AG04449 (cell line): Measurements from ENCODE around the gene PTPRG.

Experiments used
- CTCF ChIA-PET: fragments of 350-600 bp; formaldehyde crosslinking; extraction: SDS; loops from one replicate; lab custom pipeline; 2021; ENCODE audit warnings: antibody characterized with exemption; lab: Yijun Ruan, JAX
- POLR2A ChIA-PET: fragments of 400-600, 350-600 bp; formaldehyde crosslinking; extraction: SDS; loops from one replicate; lab custom pipeline; 2020; ENCODE audit warnings: antibody characterized with exemption, inconsistent platforms; lab: Yijun Ruan, JAX
- DNase-seq: peaks from one replicate; pipeline ENCODE4 v3.0.0-alpha.2; 2010; ENCODE audit warnings: low read depth, low spot score
- H3K4me3 ChIP-seq: 2 replicates; pipeline ENCODE4 v1.5.1; 2011; ENCODE audit warnings: low read depth, mild to moderate bottlenecking, control low read depth, low read length
- CTCF ChIP-seq: IDR thresholded peaks from one replicate; pipeline ENCODE4 v1.5.1; 2011; ENCODE audit warnings: mild to moderate bottlenecking, moderate library complexity, low read length, control low read depth, inconsistent platforms; ENCODE audit not compliant: insufficient read depth; ENCODE audit errors: missing control alignments

PTPRG gene

GRCh38 chr3:62188681-62189375 lies 627.5 kb downstream of the PTPRG start:
- peak; percentile 23 for DNase-seq
- peak overlapping the region; percentile 21; the same call in 1 of the 2 replicates for H3K4me3 ChIP-seq
- ChIA-PET CTCF (interaction anchor here (0.5 to 6.1 kb wide), 56 partner anchors 9 to 1435 kb away, joined by 3 to 66 read pairs (median 4); partner anchors contain the start of gene PTPRG), POLR2A (interaction anchor here (1.3 kb wide), 1 partner anchor 294 kb away, joined by 3 read pairs; no protein-coding TSS in a partner anchor)
- TF ChIP-seq CTCF, result peak; percentile 76

- POLR2A ChIA-PET, result no interaction called here
- CTCF ChIA-PET, result interaction anchor here (0.7 to 6.1 kb wide), 23 partner anchors 10 to 940 kb away, joined by 3 to 66 read pairs (median 6); no protein-coding TSS in a partner anchor
- no peak for DNase-seq
- no peak for TF ChIP-seq CTCF
- H3K4me3 ChIP-seq, result no peak overlapping the region
Measured at GRCh38 chr3:62189376-62189698, 628.0 kb downstream of the PTPRG start.

GRCh38 chr3:62192891-62193290 lies 631.5 kb downstream of the PTPRG start:
- DNase-seq, result no peak
- CTCF ChIA-PET, result interaction anchor here (1.6 to 2.9 kb wide), 2 partner anchors 9 to 335 kb away, joined by 4 to 21 read pairs; no protein-coding TSS in a partner anchor
- no peak for TF ChIP-seq CTCF
- no peak overlapping the region for H3K4me3 ChIP-seq
- POLR2A ChIA-PET, result no interaction called here

- ChIA-PET POLR2A (no interaction called here), CTCF (interaction anchor here (1.6 to 2.9 kb wide), 2 partner anchors 8 to 336 kb away, joined by 4 to 21 read pairs; no protein-coding TSS in a partner anchor)
- TF ChIP-seq CTCF, result no peak
- no peak for DNase-seq
- H3K4me3 ChIP-seq, result no peak overlapping the region
Measured at GRCh38 chr3:62193586-62194345, 632.4 kb downstream of the PTPRG start.

GRCh38 chr3:62197350-62198012 lies 636.1 kb downstream of the PTPRG start:
- CTCF ChIA-PET, result interaction anchor here (2.8 to 5.7 kb wide), 2 partner anchors 9 to 362 kb away, joined by 14 to 51 read pairs; no protein-coding TSS in a partner anchor

More at GRCh38 chr3:62197350-62198012, 636.1 kb downstream of the PTPRG start:
- TF ChIP-seq CTCF, result no peak
- POLR2A ChIA-PET, result no interaction called here
- H3K4me3 ChIP-seq, result no peak overlapping the region
- DNase-seq, result no peak
